Measurements from ENCODE around the gene ZFR2.

Gene ZFR2

DNA sequence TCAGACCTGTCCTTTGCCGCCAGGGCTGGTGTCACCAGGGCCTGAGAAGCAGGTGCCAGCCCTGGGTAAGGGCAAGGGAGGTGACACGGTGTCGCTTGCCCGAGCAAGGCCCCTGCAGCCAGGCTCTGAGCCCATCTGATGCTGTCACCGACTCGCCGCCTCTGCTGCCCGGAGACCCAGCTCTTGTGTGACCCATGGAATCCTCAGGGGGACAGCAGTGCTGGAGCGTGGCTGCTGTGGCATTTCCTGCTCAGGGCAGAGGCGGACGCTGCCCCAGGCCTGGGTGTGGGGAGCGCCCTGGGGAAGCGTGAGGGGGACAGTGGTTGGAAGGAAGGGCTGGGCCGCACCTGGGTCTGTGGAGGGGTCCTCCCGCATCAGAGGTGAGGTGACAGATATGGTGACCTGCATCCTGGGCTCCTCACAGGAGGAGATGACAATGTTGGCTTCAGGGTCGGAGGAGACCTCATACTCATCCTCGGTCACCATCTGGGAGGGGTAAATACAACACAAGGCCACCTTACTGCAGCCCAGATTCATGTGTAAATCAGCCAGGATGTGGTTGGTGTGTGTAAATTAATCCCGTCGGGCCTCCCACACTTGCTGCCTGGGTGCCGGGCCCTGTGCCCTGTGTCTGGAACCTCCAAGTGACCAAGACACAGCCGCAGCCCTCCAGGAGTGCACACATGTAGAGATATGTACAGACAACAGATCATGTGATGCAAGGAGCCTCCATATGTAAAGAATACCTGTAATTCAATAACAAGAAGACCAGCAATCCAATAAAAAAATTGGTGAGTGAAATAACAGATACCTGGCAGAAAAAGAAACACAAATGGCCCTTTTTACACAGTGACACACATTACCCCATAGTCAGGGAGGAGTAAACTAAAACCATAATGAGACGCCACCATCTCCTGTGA is 55.1 kb downstream of the ZFR2 start:
- no peak for DNase-seq

DNA sequence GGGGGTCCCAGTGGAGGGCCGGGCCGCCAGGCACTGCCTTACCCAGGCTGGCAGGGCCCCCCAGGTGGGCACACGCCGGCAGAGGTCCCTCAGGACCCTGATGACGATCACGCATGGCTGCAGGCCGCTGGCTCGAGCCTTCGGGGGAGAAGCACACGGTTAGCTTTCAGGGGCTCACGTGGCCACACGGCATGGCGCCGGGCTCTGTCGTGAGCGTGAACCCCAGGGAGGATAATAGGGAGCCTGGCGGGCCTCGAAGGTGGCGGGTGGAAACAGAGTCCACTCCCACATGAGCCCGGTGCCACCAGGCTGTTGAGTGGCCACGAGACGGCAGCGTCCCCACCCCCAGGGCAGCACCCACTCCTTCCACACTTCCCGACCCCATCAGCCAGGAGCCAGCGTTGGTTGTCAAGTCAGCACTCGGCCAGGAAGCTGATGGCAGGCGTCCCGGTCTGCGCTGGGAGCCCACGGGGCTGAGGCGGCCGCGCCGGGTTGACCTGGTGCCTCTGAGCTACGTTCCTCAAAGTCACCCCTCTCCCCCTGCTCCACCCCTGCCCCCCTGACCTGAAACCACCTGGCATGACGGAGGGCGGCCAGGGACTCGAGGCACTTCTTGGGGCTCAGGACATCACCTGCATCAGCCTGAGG is 58.0 kb downstream of the ZFR2 start:
- DNase-seq, result no peak

DNA sequence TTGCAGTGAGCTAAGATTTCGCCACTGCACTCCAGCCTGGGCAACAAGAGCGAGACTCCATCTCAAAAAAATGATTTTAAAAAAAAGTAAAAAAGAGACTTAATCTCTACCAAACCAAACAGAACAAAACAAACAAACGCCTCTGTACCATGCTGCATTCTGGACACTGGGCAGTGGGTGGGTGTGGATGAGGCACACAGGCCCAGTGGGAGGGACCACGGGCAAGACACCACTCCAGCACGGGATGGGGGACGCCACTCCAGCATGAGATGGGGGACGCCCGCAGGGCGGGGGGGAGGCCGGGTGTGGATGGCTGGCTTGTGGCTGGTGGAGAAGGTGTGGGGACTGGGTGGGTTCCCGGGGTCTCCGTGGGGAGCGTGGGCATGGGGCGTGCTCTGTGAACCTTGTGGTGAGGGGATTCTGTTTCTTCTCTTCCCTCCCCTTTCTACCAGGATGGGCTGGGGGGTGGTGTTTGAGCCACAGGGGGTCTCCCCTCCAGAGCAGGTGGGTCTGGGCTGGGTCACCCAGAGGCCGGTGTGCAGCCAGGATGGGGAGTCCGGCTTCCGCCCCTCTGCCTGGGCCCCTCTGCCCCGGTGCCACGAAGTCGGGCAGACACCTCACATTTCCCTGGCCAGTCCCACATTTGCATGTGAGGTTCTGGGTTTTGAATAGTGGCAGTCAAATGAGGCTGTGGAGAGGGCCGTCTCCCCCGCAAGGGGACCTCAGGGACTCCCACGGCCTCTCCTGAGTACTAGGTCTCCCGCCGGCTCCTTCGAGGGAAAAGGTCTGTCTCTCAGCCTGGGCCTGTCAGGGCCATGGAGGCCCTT is 58.7 kb downstream of the ZFR2 start:
- no peak for DNase-seq

DNA sequence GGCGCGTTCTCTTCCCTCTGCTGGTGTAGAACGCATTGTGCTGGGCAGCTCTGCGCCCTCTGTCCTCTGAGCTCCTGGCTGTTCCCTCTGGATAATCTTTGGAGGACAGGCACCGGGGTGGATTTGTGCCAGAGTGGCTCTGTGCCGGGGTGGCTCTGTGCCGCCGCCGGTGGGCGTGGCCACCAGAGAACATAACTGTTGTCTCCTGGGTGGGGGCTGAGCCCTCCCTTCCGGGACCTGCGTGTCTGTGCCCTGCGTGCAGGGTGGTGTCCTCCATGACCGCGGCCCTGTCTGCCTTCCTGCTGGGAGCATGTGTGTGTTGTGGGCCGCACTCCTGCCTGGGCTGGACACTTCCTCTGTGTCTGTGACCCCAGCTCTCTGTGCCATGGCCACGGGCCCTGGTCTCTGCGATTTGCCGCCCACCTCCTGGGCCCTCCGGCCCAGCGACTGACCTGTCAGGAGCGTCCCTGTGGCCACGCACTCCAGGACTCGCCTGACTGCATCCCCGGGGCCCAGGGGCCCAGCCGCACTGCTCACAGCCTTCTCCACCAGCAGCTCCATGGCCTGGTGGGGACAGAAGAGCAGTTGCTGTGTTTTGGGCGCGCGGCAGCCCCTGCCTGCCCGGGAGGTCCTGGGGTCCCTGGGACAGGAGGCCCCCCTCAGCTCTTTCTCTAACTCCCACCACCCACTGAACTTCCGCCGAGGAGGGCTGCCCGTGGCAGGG is 60.3 kb downstream of the ZFR2 start:
- no peak for DNase-seq

DNA sequence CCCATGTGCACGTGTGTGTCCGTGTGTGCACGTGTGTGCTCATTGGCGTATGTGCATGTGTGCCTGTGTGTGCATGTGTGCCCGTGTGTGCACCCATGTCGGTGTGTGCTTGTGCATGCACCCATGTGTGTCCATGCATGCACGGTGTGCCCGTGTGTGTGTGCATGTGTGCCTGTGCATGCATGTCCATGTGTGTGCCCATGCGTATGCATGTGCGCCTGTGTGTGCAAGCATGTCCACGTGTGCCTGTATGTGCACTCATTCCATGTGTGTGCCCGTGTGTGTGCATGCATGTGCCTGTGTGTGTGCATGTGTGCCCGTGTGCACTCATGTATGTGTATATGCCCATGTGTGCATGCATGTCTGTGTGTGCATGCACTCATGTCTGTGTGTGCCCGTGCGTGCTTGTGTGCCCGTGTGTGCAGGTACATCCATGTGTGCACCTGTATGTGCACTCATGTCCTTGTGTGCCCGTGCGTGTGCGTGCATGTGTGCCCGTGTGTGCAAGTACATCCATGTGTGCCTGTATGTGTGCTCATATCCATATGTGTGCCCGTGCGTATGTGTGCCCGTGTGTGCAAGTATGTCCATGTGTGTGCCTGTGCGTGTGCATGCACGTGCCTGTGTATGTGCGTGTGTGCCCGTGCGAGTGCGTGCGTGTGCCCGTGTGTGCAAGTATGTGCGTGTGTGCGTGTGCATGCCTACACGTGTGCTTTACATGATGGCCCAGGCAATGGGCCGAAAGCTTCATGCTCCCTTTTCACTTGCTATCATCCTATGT is 61.1 kb downstream of the ZFR2 start:
- DNase-seq, result no peak

DNA sequence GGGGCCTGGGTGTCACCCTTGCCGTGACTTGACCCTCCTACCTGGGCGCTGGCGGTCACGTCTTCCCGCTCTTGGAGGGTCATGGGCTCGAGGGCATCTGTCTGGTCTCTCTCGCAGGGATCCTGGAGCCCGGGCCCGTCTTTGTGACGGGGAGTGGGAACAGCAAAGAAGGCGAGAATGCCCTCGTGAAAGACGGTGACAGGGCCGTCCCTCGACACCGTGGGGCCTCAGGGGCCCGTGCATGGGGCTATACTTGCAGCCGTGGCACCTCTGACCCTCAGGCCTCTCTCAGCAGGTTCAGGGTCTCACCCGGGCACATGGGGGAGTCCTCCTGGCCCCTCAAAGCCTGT is 61.7 kb downstream of the ZFR2 start:
- no peak for DNase-seq

DNA sequence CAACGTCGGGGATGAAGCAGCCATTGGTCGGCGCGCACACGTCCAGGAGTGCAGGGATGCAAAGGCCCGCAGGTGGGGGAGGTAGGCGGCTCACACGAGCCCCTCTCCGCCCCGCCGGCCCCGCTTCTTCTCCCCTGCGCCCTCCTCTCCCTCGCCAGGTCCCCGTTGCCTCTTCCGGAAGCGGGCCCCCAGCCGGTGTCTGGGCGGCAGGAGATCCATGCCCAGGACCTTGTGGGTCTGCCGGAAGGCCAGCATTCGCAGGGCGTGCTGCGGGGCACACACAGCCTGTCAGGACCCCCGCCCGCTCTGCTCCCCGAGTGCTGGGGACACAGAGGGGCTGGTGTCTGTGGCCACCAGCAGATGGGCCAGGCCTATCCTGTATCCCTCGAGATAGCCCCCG is 63.0 kb downstream of the ZFR2 start:
- no peak for DNase-seq

DNA sequence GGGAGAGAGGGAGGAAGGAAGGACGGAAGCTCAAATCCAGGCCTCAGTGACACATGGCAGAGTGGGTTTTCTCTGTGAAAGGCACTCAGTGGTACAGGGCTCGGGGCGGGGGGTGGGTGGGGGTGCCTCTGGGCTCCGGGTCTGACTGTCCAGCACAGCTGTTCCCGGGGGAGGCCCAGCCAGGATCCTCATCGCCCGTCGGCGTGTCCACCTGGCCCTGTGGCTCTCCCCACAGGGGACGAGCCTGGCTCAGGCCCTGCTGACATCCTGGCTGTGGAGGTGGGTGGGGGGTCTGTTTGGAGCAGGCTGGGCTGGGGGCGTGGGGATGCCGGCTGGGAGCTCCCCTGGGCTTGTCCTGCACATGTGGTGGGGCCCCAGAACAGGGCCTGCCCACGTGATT is 64.4 kb downstream of the ZFR2 start:
- DNase-seq, result no peak

DNA sequence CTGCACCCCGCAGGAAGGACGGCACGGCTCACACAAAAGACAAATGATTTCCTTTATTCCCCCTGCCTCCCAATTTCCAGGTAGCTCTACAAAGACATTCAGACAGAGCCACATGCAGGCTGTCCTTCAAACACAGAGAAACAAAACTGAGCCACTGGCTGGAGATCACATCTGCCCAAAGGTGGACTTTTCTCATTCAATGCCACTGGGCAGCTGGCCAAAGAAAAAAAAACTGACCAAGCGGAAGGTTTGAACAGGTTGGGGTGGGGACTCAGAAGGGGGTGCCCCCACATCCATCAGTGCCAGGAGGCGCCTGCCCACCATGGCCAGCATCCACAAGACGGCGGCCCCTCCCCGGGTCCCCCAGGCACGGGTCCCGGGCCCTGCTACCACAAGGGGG is 64.9 kb downstream of the ZFR2 start:
- no peak for DNase-seq

DNA sequence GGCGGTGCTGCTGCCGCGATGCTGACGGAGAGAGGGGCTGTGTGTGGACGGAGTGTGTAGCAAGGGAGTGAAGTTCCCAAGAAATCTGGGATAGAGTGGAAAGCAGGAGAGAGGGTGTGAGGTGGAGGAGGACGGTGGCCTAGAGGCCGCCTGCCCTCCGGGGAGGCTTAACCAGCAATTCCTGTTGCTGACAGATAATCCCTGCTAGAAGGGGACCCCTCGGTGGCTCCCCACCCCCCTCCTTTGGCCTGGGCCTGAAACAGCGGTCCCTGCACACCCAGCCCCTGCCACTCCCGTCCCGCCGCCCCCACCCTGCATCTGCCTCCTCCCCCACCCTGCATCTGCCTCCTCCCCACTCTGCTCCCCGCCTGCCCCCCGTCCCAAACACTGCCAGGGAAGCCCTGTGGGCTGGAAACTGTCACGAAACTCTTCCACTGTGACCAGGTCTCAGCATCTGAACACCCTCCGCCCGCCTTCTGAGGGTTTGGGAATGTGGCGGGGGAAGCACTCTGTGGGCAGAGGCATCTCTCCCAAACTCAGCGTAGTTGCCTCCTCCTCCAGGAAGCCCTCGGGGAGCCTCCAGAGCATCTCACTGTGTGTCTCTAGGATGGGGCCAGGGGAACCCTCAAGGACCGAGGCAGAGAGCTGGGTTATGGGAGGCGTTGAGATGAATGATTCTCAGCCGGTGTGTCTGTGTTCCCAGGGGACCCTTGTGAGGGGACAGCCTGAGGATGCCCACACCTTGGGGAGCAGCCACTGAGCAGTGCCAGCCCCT is 65.5 kb downstream of the ZFR2 start:
- DNase-seq, result no peak

DNA sequence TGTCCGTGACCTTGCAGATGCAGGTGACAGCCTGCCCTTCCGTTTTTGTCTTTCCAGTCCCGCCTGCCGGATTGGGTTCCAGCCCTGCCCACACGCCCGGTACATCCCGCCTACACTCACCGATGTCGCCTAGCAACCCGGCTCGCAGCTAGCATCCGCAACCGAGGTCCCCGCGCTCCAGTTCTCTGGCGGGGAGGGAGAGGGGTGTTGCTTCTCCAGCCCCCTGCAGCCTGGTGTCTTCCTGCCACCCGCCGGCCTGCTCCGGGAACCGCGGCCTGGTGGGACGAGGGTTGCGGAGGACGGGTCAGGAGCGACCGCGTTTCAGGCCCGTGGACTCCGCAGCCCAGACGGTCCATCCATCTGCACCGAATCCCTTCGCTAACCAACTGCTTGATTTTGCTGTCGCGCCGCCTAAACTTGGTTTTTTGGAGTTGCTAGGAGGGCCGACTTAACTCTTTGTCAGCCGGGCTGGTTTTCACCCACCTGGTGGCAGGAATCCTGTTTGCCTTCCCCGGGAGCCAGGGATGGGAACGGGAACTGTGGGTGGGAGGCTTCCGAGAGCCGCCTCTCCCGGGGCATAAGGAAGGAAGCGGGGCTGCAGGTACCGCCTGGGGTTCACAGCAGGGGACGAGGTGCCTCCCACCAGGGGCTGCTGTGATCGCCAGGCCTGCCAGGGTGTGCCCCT is 67.3 kb downstream of the ZFR2 start:
- DNase-seq, result peak; percentile 68

DNA sequence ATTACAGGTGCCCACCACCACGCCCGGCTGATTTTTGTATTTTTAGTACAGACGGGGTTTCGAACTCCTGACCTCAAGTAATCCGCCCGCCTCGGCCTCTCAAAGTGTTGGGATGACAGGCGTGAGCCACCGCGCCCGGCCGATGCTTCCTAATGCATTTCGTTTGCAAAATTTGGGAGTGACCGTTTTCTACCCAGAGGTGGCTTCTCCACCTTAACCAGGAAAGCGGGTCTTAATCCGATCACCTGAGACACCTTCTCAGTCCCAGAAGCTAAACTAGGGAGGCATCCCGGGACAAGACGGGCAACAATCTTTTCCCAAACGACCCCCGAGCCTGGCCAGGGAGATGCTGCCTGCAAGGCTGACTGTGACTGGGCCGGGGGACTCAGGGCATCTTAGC is 67.8 kb downstream of the ZFR2 start:
- DNase-seq, result no peak

DNA sequence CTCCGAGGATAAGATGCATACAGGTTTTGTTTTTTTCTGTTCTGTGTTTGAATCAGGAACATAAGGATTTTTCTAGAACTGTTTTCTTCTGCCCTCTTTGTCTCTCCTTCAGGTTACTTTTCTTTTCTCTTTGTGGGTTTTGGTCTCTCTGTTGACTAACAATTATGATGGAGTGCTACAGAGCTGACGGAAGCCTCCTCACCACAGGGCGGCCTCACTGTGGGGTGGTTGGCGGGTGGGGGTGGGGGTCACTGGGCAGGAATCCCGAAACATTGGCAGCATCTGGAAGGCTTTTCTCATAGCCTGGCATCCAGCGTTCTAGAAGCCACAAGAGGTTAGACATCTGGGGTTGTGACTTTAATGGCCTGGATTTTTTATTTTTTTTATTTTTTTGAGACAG is 70.7 kb downstream of the ZFR2 start:
- no peak for DNase-seq

DNA sequence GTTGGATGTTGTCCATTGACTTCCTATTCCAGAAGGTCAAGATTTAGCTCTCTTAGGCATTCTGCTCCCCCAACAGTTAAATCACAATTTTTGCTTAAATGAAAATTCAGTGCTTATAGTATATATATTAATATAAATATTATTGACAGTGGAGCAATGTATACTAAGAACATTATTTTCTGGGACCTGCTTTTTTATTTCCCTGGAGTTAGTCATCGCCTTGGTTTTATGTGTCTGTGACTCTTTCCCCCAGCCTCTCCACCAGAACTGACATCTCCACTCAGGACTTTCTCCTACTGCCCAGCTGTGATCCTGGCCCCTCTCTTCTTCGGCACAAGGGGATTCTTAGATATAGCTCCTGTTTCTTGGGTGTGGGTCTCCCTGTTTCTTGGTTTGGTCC is 72.5 kb downstream of the ZFR2 start:
- no peak for DNase-seq

DNA sequence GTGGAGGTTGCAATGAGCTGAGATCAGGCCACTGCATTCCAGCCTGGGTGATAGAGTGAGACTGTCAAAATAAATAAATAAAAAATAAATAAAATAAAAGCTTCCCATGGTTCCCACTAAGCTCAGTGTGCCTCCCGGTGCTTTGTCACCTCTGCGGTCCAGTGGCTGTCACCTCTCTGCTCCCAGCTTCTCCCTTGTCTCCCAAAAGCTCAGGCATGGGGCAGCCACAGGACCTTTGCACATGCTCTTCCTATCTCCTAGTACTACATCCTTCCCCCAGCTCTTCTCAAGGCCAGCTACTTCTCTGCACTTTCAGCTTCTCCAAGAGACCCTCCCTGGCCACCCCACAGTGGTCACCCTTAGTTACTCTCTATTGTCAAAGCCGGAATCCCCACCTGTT is 75.0 kb downstream of the ZFR2 start:
- DNase-seq, result no peak

DNA sequence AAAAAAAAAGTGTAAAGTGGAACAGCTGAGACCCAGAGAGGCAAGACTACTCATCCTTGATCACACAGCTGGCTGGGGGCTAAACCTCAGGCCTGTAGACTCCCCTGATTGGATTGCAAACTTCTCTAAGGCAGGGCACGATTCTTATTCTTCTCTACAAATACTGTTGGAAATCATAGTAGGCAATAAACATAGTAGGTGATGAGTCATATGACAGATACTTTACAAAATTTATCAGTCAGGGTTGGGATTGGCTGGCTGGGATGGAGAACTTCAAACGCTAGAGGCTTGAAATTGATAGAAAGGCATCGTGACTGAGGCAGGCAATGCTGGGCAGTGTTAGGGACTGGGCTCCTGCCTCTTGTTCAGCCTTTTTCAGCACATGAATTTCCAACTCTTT is 76.7 kb downstream of the ZFR2 start:
- DNase-seq, result no peak

DNA sequence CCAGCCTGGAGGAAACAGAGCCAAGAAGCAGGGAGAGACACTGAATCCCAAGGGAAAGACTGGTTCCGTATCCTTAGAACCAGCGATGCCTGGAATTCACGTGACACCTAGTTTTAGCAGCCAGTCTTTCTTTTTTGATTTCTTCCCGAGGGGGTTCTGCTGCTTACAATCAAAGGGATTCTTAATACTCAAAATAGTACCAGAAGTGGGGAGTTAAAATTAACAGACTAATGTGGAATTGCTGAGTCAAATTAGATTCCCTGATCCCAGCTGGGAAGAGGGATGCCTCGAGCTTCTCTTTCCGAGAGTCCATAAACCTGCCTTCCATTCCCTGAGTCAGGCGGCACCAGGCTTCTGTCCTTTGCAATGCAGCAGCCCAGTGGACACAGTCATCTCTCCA is 77.9 kb downstream of the ZFR2 start:
- no peak for DNase-seq

DNA sequence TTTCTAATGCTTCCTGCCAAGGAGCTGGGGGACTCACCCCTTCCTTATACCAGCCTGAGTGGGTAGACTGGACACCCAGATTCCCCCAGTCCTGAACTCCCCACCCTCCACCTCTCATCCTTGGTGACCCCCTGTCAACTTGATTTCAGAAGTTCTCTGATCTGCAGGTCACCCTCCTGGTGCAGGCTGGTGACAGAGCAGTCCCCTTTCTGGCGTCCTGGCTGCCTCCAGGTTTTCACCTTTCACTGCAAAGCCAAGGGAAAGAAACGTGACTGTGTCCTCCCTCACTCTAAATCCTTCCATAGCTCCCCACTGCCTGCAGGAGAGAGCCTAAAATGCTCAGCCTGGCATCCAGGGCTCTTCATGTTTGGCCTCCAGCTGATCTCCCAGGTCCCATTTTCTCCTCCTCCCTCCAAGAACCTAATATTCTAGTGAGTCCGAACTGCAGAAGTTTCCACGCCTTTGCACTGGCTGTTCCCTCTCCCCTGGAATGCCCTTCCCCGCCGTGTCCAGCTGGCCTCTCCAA is 78.6 kb downstream of the ZFR2 start:
- no peak for DNase-seq

DNA sequence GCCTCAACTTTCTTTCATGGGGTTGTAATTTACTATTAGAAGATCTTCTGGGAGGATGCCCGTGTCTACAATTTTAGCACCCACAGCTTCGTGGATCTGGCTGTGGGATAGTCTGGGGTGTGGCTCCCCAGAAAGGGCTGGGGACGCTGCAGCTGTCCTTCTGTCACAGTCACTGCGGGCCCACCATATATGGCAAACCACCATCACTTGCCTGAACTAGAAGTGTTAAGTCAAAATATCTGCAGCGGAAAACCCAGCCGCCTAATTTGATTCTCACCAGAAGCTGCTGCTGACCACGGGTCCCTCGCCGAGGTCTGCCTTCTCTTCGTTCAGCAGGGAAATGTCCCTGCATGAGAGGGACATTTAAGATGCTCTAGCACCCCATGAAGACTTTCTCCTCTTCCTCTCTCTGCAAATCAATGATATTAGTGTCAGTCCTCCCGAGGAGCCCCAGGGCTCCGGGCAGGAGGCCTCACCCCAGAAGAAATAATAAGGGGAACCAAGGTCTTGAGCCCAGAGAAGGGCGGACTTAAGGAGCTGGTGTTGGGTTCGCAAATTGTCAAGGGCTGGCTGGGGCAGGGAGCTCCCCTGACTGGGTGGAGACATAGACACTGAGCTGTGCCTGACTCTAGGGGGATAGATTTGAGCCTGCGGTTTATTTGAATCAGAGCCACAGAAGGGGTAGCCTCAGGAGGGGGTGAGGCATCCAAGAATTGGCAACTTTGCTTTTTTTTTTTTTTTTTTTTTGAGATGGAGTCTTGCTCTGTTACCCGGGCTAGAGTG is 79.7 kb downstream of the ZFR2 start:
- no peak for DNase-seq
